ENCODE data around the gene HOXB13.

- TF ChIP-seq TEF (CRISPR knock-in tag; IDR thresholded peaks at IDR 0.05) (no peak), CHCHD3 (CRISPR knock-in tag; IDR thresholded peaks at IDR 0.05) (no peak), ZNF7 (CRISPR knock-in tag; IDR thresholded peaks at IDR 0.05) (no peak), ISX (CRISPR knock-in tag; conservative IDR thresholded peaks at IDR 0.05) (no peak), ZBTB49 (CRISPR knock-in tag; IDR thresholded peaks at IDR 0.05; ENCODE audit: borderline replicate concordance) (no peak), POLR2A (IDR thresholded peaks at IDR 0.05; ENCODE audit: insufficient read depth in 1 of 2, low read depth in 2 of 2, low read length in 2 of 2) (no peak), EZH2 (conservative IDR thresholded peaks at IDR 0.05; ENCODE audit: low read depth, low read length) (no peak), CEBPB (IDR thresholded peaks at IDR 0.05; ENCODE audit: borderline replicate concordance, low read depth, low read length) (no peak)
Measured at GRCh38 chr17:48681609-48682008, 46.9 kb downstream of the HOXB13 start.

All from HepG2 (cell line).